CD8-positive, alpha-beta memory T cell (primary cell): ENCODE measurements around the gene PPM1D. TPM values are rescaled to one million over a fixed set of nuclear protein-coding genes. Genes with fewer than 3 reads are reported as not detected.

ENCODE experiments used
- CTCF ChIA-PET: fragments of 350-600 bp; sonication (Branson Sonifier 250); formaldehyde crosslinking; loops from one replicate; lab custom pipeline; 2021; ENCODE audit warnings: antibody characterized with exemption; lab: Charles Lee
- POLR2A ChIA-PET: fragments of 350-600 bp; sonication (Branson Sonifier 250); formaldehyde crosslinking; loops from one replicate; lab custom pipeline; 2021; ENCODE audit warnings: antibody characterized with exemption; lab: Charles Lee
- DNase-seq, 5 donors: peaks; one replicate each; pipeline versions ENCODE4 v3.0.0 to v3.0.0-alpha.2; 2020 to 2022; ENCODE audit warnings: mixed read lengths in 1 of 5
- H3K27ac ChIP-seq: one replicate; pipeline ENCODE4 v1.7.0; 2013; ENCODE audit warnings: low read depth, mild to moderate bottlenecking, low read length, moderate library complexity
- H3K27me3 ChIP-seq: 2 replicates; pipeline ENCODE4 v1.7.0; 2013; ENCODE audit warnings: low read length, mild to moderate bottlenecking; ENCODE audit not compliant: insufficient read depth, poor library complexity, severe bottlenecking
- H3K36me3 ChIP-seq: 2 replicates; pipeline ENCODE4 v1.7.0; 2013; ENCODE audit warnings: mild to moderate bottlenecking, low read length, moderate library complexity; ENCODE audit not compliant: insufficient read depth
- H3K4me1 ChIP-seq: 2 replicates; pipeline ENCODE4 v1.7.0; 2013; ENCODE audit warnings: mild to moderate bottlenecking, low read length, moderate library complexity; ENCODE audit not compliant: insufficient read depth
- H3K4me3 ChIP-seq: 2 replicates; pipeline ENCODE4 v1.7.0; 2013; ENCODE audit warnings: mild to moderate bottlenecking, low read length
- H3K9me3 ChIP-seq: 2 replicates; pipeline ENCODE4 v1.7.0; 2013; ENCODE audit warnings: mild to moderate bottlenecking, low read length
- H3K27ac Mint-ChIP-seq, 8 donors: one replicate each; pipeline ENCODE4 v1.8.0; 2020 to 2021; ENCODE audit warnings: mixed read lengths in 8 of 8, mild to moderate bottlenecking in 6 of 8, inconsistent platforms in 3 of 8, moderate library complexity in 3 of 8
- H3K27me3 Mint-ChIP-seq, 2 donors: one replicate each; pipeline ENCODE4 v1.8.0; 2020 to 2021; ENCODE audit warnings: mixed read lengths in 2 of 2, mild to moderate bottlenecking in 1 of 2, moderate library complexity in 1 of 2
- H3K36me3 Mint-ChIP-seq, 3 donors: one replicate each; pipeline ENCODE4 v1.8.0; 2020 to 2021; ENCODE audit warnings: mixed read lengths in 3 of 3, inconsistent platforms in 1 of 3, mild to moderate bottlenecking in 1 of 3
- H3K4me1 Mint-ChIP-seq, 3 donors: one replicate each; pipeline ENCODE4 v1.8.0; 2020 to 2021; ENCODE audit warnings: mixed read lengths in 3 of 3, inconsistent platforms in 1 of 3, mild to moderate bottlenecking in 1 of 3
- H3K4me3 Mint-ChIP-seq, 7 donors: one replicate each; pipeline ENCODE4 v1.8.0; 2020 to 2021; ENCODE audit warnings: mixed read lengths in 7 of 7, mild to moderate bottlenecking in 6 of 7, moderate library complexity in 4 of 7, inconsistent platforms in 2 of 7
- H3K9me3 Mint-ChIP-seq, 5 donors: one replicate each; pipeline ENCODE4 v1.8.0; 2020 to 2022; ENCODE audit warnings: mixed read lengths in 5 of 5, mild to moderate bottlenecking in 3 of 5, moderate library complexity in 2 of 5, inconsistent platforms in 1 of 5
- polyA plus RNA-seq: library from polyadenylated mRNA; unstranded; fragments of 300-500 nt; fragmentation: Illumina TruSeq; gene quantifications from one replicate; pipeline ENCODE4 v1.2.3, GENCODE V29; 2021
- total RNA-seq, 2 experiments: library from RNA; stranded (reverse); gene quantifications; one replicate each; pipeline ENCODE4 v1.2.3, GENCODE V29; 2021

The PPM1D gene
- total and polyA plus RNA-seq, 3 experiments from 2014 or later = 13.1 to 19.0 (median 17.8) TPM

DNA sequence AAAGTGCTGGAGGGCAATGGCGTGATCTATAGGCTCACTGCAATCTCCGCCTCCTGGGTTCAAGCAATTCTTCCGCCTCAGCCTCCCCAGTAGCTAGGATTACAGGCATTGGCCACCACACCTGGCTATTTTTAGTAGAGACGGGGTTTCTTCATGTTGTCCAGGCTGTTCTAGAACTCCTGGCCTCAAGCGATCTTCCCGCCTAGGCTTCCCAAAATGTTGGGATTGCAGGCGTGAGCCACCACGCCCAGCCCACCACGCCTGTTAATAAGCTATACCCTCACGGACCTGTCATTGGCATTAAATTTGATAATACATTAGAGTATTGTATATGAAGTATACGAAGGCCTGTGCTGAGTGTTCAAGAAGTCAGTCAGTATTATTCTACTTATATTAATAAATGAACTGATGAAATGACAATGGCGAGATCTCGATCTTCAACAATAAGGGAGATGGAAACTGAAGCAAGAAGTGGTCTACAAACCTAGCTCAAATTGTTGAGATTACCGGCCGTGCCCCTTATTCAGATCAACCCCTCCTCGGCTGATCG is 76.8 kb downstream of the PPM1D start:
- peak overlapping the region; percentile 53 for H3K27ac ChIP-seq
- no peaks in the 10 kb centered on the region for H3K9me3 Mint-ChIP-seq
- H3K27me3 Mint-ChIP-seq = peaks cover 0 to 5% of the 10 kb centered on the region in 2 donors
- H3K4me1 Mint-ChIP-seq = peaks cover 21 to 31% (median 30%) of the 10 kb centered on the region in 3 donors
- ChIA-PET CTCF (interaction anchor here (1.0 to 1.5 kb wide), 5 partner anchors 28 to 545 kb away, joined by 3 read pairs; partner anchors contain the start of gene PPM1D), POLR2A (interaction anchor here (0.6 to 2.0 kb wide), 6 partner anchors 60 to 1346 kb away, joined by 3 to 11 read pairs (median 4); partner anchors contain the start of genes PPM1D, USP32 and YPEL2)
- peak overlapping the region; percentile 92 for H3K4me3 ChIP-seq
- peaks cover 10% of the 10 kb centered on the region for H3K4me1 ChIP-seq
- no peaks in the 10 kb centered on the region for H3K9me3 ChIP-seq
- no peaks in the 10 kb centered on the region for H3K27me3 ChIP-seq
- peak overlapping the region; percentile 94 to 100 (median 98) for H3K4me3 Mint-ChIP-seq
- H3K36me3 Mint-ChIP-seq = peaks cover 0 to 22% (median 0%) of the 10 kb centered on the region in 3 donors
- no peaks in the 10 kb centered on the region for H3K36me3 ChIP-seq
- no peak for DNase-seq
- peak overlapping the region; percentile 85 to 99 (median 98) for H3K27ac Mint-ChIP-seq

DNA sequence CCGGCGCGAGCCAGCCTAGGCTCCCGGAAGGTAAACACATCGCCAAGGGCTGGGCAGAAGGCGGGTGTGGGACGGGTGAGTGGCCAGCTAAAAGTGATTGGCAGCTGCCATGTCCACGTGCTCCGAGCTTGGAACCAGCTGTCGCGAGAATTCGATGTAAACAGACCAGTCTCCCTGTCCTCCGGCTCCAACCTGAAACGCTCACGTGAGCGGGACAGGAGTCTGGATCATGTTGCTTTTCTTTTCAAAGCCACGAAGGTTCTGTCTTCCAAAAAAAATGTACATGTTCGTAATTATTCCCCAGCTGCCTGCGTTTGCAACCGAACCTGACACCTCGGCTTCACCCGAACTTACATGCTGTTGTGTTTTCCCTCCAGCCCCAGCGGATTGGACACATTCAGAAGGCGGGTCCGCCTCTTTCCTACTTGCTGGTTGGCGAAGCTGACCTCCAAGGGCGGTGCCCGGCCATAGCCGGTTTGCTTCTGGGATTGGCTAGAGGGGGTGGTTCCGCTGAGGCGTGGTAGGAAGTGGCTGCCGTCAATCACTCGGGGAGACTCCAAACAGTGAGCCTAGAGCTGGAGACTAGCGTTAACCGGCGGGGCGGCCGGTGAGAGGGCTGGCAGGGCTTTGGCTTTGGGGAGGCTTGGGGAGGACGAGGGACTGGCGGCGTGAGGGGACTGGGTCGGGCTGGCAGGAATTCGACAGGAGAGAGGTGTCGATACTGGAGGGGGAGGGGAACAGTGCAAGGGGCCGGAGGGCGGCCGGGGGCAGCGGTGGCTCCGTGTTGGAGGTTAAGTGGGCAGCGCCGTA is 77.5 kb downstream of the PPM1D start, which contains the start of gene BCAS3:
BCAS3 (plus strand) TSS at position 544 of the 810 bp plus-strand sequence.
- POLR2A ChIA-PET = interaction anchor here (0.6 to 2.0 kb wide), 8 partner anchors 61 to 1346 kb away, joined by 3 to 11 read pairs (median 4); partner anchors contain the start of genes PPM1D, USP32 and YPEL2
- no peaks in the 10 kb centered on the region for H3K9me3 ChIP-seq

DNA sequence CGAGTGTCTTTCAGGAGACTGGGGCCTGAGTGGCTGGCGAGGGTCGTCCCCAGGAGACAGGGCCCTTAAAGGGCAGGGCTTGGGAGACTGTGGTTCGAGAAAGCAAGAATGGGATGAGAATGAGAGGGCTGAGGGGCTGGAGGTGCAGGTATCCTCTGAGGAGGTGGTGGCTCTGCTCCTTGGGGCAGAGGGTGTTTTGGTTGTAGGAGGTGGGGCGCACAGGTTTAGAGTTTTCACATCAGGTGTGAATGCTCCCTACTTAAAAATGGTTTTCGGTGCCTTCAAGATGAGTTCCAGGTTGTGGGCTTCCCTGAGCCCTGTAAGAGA is 78.1 kb downstream of the PPM1D start:
- Histone ChIP-seq H3K4me3 (peak overlapping the region; percentile 92), H3K27me3 (no peaks in the 10 kb centered on the region), H3K36me3 (peaks cover 3% of the 10 kb centered on the region), H3K9me3 (no peaks in the 10 kb centered on the region), H3K27ac (peak overlapping the region; percentile 53), H3K4me1 (peaks cover 10% of the 10 kb centered on the region)
- Mint-ChIP-seq H3K27me3 (peaks cover 0 to 5% of the 10 kb centered on the region in 2 donors), H3K36me3 (peaks cover 0 to 30% (median 3%) of the 10 kb centered on the region in 3 donors), H3K4me1 (peaks cover 21 to 31% (median 30%) of the 10 kb centered on the region in 3 donors), H3K9me3 (no peaks in the 10 kb centered on the region), H3K27ac (peak overlapping the region; percentile 85 to 99 (median 98)), H3K4me3 (peak overlapping the region; percentile 94 to 100 (median 98))
- POLR2A ChIA-PET = interaction anchor here (1.0 to 2.0 kb wide), 3 partner anchors 76 to 286 kb away, joined by 5 to 11 read pairs (median 6); partner anchors contain the start of genes PPM1D and USP32
- CTCF ChIA-PET = interaction anchor here (1.0 to 1.5 kb wide), 3 partner anchors 11 to 544 kb away, joined by 3 read pairs; no protein-coding TSS in a partner anchor
- no peak for DNase-seq

More for the DNA sequence above, 77.5 kb downstream of the PPM1D start, which contains the start of gene BCAS3:
- H3K9me3 Mint-ChIP-seq = no peaks in the 10 kb centered on the region
- peak within 1 kb of the TSS; percentile 94 to 100 (median 98) for H3K4me3 Mint-ChIP-seq
- Histone ChIP-seq H3K27ac (peak within 1 kb of the TSS; percentile 53), H3K4me3 (peak within 1 kb of the TSS; percentile 92), H3K4me1 (peaks cover 10% of the 10 kb centered on the region), H3K36me3 (no peaks in the 10 kb centered on the region), H3K27me3 (no peaks in the 10 kb centered on the region)
- DNase-seq = peak; percentile 93 to 97 (median 97)
- CTCF ChIA-PET = interaction anchor here (1.0 to 1.5 kb wide), 6 partner anchors 11 to 545 kb away, joined by 3 read pairs; partner anchors contain the start of gene PPM1D
- peaks cover 0 to 5% of the 10 kb centered on the region in 2 donors for H3K27me3 Mint-ChIP-seq
- H3K27ac Mint-ChIP-seq = peak within 1 kb of the TSS; percentile 85 to 99 (median 98)
- H3K36me3 Mint-ChIP-seq = peaks cover 0 to 27% (median 3%) of the 10 kb centered on the region in 3 donors
- H3K4me1 Mint-ChIP-seq = peaks cover 21 to 31% (median 30%) of the 10 kb centered on the region in 3 donors

DNA sequence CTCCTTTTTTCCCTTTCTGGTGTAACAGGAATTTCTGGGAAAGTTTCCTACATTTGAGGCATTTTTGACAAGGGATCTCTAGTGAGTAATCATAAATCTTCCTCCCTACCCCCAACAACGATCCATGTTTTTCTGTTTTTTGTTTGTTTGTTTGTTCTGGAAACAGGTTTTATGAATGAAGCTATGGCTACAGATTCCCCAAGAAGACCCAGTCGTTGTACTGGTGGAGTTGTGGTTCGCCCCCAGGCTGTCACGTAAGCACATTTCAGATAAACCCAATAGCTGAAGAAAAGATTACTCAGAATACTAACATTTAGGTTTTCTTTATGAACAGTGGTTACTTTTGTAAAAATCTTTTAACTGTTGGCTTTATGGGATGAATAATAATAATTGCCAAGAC is 79.3 kb downstream of the PPM1D start:
- peaks cover 3 to 42% (median 4%) of the 10 kb centered on the region in 3 donors for H3K36me3 Mint-ChIP-seq
- H3K4me3 Mint-ChIP-seq = peak overlapping the region; percentile 6 to 98 (median 57)
- peaks cover 0 to 5% of the 10 kb centered on the region in 2 donors for H3K27me3 Mint-ChIP-seq
- H3K9me3 Mint-ChIP-seq = no peaks in the 10 kb centered on the region
- DNase-seq = no peak
- Histone ChIP-seq H3K27ac (no peak overlapping the region), H3K4me3 (no peak overlapping the region), H3K4me1 (peaks cover 10% of the 10 kb centered on the region), H3K9me3 (no peaks in the 10 kb centered on the region), H3K27me3 (no peaks in the 10 kb centered on the region), H3K36me3 (peaks cover 4% of the 10 kb centered on the region)
- H3K27ac Mint-ChIP-seq = peak overlapping the region in 2 of 8 donors; percentile 70 to 78
- H3K4me1 Mint-ChIP-seq = peaks cover 21 to 31% (median 30%) of the 10 kb centered on the region in 3 donors
- POLR2A ChIA-PET = no interaction called here
- CTCF ChIA-PET = interaction anchor here (0.6 kb wide), 1 partner anchor 266 kb away, joined by 3 read pairs; no protein-coding TSS in a partner anchor

DNA sequence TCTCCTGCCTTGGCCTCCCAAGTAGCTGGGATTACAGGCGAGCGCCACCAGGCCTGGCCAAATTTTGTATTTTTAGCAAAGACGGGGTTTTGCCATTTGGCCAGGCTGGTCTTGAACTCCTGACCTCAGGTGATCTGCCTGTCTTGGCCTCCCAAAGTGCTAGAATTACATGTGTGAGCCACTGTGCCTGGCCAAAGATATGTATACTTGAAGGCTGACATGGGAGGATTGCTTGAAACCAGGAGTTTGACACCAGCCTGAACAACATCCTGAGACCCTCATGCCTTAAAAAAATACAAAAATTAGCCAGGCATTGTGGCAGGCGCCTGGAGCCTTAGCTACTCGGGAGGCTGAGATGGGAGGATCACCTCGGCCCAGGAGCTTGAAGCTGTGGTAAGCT is 80.8 kb downstream of the PPM1D start:
- peaks cover 4 to 52% (median 10%) of the 10 kb centered on the region in 3 donors for H3K36me3 Mint-ChIP-seq
- ChIA-PET CTCF (no interaction called here), POLR2A (no interaction called here)
- H3K27me3 ChIP-seq = no peaks in the 10 kb centered on the region
- no peaks in the 10 kb centered on the region for H3K9me3 ChIP-seq
- H3K27ac ChIP-seq = no peak overlapping the region
- DNase-seq = no peak
- peaks cover 21 to 31% (median 30%) of the 10 kb centered on the region in 3 donors for H3K4me1 Mint-ChIP-seq
- peaks cover 4% of the 10 kb centered on the region for H3K36me3 ChIP-seq
- no peaks in the 10 kb centered on the region for H3K9me3 Mint-ChIP-seq
- H3K4me3 Mint-ChIP-seq = no peak overlapping the region
- peaks cover 10% of the 10 kb centered on the region for H3K4me1 ChIP-seq
- H3K27me3 Mint-ChIP-seq = peaks cover 0 to 1% of the 10 kb centered on the region in 2 donors
- no peak overlapping the region for H3K4me3 ChIP-seq
- no peak overlapping the region for H3K27ac Mint-ChIP-seq

DNA sequence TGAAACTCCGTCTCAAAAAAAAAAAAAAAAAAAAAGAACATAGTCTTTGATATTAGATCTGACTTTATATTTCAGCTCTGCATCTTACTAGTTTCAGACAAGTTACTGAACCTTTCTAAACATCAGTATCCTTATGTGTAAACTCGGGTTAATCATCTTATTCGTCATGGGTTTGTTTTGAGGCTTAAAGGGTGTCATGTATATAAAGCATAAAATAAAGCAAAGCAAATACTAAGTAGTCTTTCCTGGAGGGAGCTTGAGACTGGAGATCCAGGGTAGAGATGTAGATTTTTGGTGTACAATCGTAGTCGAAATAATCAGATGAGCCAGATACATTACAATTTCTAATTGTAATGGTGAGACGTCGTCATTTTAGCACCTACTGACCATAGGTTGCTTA is 85.4 kb downstream of the PPM1D start:
- Histone ChIP-seq H3K36me3 (peaks cover 4% of the 10 kb centered on the region), H3K9me3 (no peaks in the 10 kb centered on the region), H3K27ac (no peak overlapping the region), H3K4me3 (no peak overlapping the region), H3K27me3 (no peaks in the 10 kb centered on the region), H3K4me1 (no peaks in the 10 kb centered on the region)
- no peak overlapping the region for H3K4me3 Mint-ChIP-seq
- no peaks in the 10 kb centered on the region for H3K9me3 Mint-ChIP-seq
- POLR2A ChIA-PET = interaction anchor here (0.7 kb wide), 1 partner anchor 94 kb away, joined by 7 read pairs; no protein-coding TSS in a partner anchor
- peaks cover 0 to under 1% (median under 1%) of the 10 kb centered on the region in 3 donors for H3K4me1 Mint-ChIP-seq
- H3K27ac Mint-ChIP-seq = peak overlapping the region in 1 of 8 donors; percentile 25
- no peaks in the 10 kb centered on the region for H3K27me3 Mint-ChIP-seq
- CTCF ChIA-PET = interaction anchor here (1.1 to 1.2 kb wide), 2 partner anchors 35 to 727 kb away, joined by 3 read pairs; no protein-coding TSS in a partner anchor
- no peak for DNase-seq
- H3K36me3 Mint-ChIP-seq = peaks cover 4 to 68% (median 17%) of the 10 kb centered on the region in 3 donors

DNA sequence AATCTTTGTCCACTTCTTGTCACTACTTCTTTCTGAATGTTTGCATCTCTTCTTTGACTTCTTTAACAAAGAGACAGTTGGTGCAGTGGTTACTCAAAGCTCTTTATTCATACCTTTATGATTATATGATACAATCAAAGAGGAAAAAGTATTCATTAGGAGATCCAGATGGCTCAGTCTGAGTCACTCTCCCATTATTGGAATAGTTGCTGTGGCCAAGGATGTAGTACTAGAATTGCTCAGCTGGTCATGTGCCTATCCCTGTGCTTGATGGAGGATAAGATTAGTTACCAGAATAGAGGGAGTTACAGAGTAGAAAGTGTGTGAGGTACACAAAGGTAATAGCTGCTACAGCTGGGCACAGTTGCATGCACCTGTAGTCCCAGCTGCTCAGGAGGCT is 96.0 kb downstream of the PPM1D start:
- ChIA-PET CTCF (no interaction called here), POLR2A (no interaction called here)
- peaks cover 0 to 67% (median 25%) of the 10 kb centered on the region in 3 donors for H3K36me3 Mint-ChIP-seq
- H3K4me1 Mint-ChIP-seq = no peaks in the 10 kb centered on the region
- no peaks in the 10 kb centered on the region for H3K27me3 ChIP-seq
- no peaks in the 10 kb centered on the region for H3K4me1 ChIP-seq
- no peaks in the 10 kb centered on the region for H3K9me3 Mint-ChIP-seq
- H3K9me3 ChIP-seq = no peaks in the 10 kb centered on the region
- H3K27ac ChIP-seq = no peak overlapping the region
- no peaks in the 10 kb centered on the region for H3K27me3 Mint-ChIP-seq
- H3K27ac Mint-ChIP-seq = peak overlapping the region in 1 of 8 donors; percentile 20
- no peak overlapping the region for H3K4me3 Mint-ChIP-seq
- H3K36me3 ChIP-seq = no peaks in the 10 kb centered on the region
- H3K4me3 ChIP-seq = no peak overlapping the region
- DNase-seq = no peak
